ENCODE results near the gene NOL9.
"Not testable (repeated sequence)": the region's sequence is repeated elsewhere in the genome, so short reads cannot be mapped to it uniquely, and the experiment has no call there.

The NOL9 gene

DNA sequence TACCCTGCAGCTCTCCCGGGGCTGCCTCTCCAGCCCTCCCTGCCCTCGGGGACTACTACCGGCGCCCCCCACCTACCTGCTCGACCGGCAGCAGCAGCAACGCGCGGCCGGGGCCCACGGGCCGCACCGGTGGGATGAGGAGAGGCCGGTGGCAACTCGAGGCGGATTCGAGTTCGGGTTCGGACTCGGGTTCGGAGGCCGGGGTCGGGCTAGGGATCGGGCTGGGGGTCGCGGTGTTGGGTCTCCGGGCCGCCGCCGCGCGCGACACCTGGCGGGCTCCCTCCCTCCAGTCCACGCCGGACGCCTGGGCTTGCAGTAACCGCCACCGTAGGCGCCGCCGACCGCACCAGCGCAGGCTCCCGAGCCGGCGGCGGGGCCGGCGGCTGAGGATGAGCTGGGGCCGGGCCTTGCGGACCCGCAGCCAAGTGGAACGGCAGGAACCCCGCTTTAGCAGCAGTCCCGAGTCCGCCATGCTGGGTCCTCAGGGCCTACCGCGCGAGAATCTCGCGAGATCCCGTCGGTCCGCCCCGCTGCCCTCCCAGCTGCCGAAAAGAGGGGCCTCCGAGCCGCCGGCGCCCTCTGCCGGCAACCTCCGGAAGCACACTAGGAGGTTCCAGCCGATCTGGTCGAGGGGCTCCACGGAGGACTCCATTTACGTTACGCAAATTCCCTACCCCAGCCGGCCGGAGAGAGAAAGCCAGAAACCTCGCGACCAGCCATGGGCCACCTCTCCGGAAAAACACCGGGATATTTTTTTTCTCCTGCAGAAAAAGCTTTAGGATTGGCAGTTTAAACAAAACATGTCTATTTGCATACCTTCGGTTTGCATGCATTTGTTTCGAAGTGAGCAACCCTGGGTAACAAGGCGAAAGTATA is at the start of gene NOL9:
NOL9 (minus strand) TSS at position 483 of the 876 bp plus-strand sequence; CDS start at position 472, 11 bp downstream.
- peak; percentile 68 to 71 for DNase-seq (ENCODE audit: low read depth in 2 of 2)

GRCh38 chr1:6603238-6603914 is 49.1 kb upstream of the NOL9 start:
- peak in 1 of 2 experiments; percentile 55 for DNase-seq (ENCODE audit: low read depth in 2 of 2)

DNA sequence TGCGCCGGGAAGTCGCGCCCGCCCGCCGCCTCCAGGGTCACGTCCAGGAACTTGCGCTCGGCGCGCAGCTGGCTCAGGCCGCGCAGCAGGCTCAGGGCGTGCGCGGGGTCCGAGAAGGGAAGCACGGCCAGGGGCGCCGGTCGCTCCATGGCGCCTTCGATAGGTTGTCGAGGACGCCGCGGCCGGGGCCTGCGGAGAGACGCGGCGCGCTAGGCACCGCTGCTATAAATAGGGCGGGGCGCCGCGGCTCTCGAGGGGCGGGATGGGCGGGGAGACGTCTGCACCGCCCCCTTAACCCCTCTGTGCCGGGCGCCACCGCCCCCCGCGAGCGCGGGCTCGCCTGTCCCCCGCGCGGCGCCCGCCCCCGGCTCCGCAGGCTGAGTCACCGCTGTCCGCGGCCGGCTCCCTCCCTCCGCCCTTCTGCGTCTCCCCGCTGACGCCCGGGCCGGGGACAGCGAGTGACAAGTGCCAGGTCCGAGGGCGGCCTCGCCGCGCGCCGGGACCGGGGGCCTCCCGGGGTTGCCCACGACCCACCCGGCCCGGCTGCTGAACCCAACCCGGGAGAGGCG is 48.4 kb upstream of the NOL9 start, which contains the start of gene KLHL21:
KLHL21 (minus strand) TSS at position 201 of the 569 bp plus-strand sequence; CDS start at position 149, 52 bp downstream.
- peak; percentile 64 to 70 for DNase-seq (ENCODE audit: low read depth in 2 of 2)

DNA sequence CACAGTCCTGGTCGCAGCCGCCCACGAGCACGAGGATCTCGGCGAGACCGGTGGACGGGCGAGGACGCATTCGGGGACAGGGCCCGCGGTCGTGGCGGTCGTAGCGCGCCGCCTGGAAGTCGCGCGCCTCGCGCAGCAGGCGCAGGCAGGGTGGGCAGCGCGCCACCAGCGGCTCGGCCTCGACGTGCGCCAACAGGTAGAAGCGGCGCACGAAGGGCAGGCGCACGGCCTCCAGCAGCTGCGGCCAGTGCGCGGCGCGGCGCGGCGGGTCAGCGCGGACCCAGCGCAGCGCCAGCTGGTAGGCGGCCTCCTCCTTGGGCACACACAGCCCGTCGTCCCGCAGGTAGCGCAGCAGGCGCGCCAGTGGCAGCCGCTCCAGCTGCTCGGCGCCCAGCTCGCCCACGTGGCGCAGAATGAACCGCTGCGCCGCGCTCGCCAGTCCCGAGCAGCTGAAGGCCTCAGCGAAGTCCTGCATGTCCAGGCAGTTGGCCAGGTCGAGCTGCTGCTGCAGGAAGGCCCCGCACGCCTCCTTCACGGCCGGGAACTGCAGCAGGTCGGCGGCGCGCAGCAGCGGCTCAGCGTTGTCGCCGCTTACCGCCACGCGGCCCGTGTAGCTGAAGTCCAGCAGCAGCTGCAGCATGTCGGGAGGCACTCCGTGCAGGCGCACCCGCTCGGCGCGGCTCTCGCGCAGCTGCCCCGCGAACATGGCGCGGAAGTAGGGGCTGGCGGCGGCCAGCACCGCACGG is 47.8 kb upstream of the NOL9 start:
- no peak for DNase-seq (ENCODE audit: low read depth in 2 of 2)

- peak; percentile 58 to 69 for DNase-seq (ENCODE audit: low read depth in 2 of 2)
Measured at GRCh38 chr1:6601049-6601922, 47.0 kb upstream of the NOL9 start.

DNA sequence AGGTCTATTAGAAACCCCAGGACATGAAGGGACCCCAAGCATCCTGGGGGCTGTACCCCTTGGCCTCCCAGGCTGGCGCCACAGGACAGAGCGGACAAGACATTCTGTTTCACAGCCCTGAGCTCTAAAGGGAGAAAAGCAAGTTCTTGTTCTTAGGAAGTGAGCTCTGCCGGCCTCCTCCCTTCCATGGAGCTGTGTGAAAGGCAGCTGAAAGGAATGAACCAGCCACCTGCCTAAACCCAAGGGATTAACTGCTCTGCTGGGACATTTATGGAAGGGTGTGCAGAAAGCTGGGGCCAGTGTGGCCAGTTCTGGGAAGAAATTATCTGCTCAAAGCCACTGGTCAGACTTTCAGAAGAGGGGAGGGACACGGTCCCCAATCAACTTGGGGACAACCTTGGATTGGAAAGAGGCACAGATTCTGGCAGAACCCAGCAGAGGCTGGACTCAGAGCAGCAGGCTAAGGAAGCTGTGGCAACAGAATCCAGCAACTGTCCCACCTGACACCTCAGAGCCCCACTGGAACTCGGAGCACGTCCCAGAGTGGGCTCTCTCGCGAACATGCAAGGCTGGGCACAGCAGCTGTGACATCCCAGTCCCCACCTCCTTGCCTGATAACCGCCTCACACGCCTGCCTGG is 46.2 kb upstream of the NOL9 start:
- no peak for DNase-seq (ENCODE audit: low read depth in 2 of 2)

GRCh38 chr1:6599991-6600390 is 45.7 kb upstream of the NOL9 start:
- not testable (repeated sequence) for DNase-seq (ENCODE audit: low read depth in 2 of 2)

DNA sequence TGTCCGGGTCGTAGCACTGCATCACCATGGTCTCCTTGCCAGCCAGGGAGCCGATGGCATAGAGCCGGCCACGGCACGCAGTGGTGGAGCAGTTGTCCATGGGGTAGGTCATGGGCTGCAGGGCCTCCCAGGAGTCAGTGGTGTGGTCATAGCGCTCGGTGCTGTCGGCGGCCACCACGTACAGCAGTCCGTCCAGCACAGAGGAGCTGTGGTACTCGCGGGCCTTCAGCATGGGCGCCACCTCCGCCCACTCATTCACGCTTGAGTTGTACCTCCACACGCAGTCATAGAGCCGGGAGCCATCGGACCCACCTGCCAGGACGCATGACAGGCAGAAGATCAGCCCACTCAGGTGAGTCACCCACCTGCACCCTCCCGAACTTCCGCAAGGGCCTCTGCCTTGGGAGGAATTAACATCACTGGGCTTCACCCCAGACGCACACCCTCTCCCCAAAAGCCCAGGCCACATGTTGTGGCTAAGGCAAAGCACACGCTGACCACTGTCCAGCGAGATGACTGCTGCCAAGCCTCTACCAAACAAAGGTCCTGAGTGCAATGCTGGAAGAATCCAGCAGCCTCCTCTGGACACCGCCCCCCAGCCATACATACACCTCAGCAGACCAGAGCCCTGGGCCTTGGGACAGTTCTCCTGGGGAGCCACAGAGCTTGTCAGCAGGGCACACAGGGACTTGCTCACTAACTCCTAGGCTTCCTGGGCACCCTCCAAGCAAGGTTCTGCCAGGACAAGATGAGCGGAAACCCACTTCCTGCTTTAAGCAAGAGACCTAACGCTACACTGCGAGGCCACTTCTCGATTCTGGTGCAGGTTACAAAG is 45.0 kb upstream of the NOL9 start:
- DNase-seq (ENCODE audit: low read depth in 2 of 2): no peak

- DNase-seq (ENCODE audit: low read depth in 2 of 2): no peak
Measured at GRCh38 chr1:6597777-6598131, 43.4 kb upstream of the NOL9 start.

GRCh38 chr1:6596886-6597776 is 42.8 kb upstream of the NOL9 start:
- no peak for DNase-seq (ENCODE audit: low read depth in 2 of 2)

DNA sequence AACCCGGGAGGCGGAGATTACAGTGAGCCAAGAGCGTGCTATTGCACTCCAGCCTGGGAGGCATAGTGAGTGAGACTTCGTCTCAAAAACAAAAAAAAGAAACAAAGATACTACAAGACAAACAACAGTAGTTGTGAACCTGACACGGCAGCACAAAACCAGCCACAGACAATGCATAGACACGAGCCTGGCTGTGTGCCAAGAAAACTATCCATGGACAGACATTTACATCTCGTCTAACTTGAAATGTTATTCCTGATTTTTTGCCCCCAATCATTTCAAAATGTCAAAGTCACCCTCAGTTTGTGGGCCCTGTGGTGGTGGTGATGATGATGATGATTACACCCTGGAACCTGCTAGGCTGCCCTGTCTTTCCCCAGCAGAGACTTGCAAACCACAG is 42.0 kb upstream of the NOL9 start:
- no peak for DNase-seq (ENCODE audit: low read depth in 2 of 2)

GRCh38 chr1:6594977-6595740 is 40.8 kb upstream of the NOL9 start:
- no peak for DNase-seq (ENCODE audit: low read depth in 2 of 2)

DNA sequence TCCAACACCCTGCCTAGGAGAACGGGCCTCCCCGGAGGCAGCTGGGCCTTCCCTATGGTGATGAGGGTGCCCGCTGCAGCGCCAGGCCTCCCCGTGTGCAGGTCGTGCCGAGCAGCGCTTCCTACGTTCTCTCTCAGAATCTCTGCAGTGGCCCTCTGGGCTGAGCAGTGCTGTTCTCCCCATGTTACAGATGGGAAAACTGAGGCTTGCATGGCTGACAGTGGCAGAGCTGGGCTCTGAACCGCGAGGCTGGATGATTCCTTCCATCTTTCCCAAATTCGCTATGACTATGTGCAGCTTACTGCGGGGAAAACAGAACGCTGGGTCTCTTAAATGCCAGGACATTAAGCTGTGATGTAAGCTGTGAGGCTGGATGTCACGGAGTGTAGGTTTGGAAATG is 39.5 kb upstream of the NOL9 start:
- DNase-seq (ENCODE audit: low read depth in 2 of 2): no peak

DNA sequence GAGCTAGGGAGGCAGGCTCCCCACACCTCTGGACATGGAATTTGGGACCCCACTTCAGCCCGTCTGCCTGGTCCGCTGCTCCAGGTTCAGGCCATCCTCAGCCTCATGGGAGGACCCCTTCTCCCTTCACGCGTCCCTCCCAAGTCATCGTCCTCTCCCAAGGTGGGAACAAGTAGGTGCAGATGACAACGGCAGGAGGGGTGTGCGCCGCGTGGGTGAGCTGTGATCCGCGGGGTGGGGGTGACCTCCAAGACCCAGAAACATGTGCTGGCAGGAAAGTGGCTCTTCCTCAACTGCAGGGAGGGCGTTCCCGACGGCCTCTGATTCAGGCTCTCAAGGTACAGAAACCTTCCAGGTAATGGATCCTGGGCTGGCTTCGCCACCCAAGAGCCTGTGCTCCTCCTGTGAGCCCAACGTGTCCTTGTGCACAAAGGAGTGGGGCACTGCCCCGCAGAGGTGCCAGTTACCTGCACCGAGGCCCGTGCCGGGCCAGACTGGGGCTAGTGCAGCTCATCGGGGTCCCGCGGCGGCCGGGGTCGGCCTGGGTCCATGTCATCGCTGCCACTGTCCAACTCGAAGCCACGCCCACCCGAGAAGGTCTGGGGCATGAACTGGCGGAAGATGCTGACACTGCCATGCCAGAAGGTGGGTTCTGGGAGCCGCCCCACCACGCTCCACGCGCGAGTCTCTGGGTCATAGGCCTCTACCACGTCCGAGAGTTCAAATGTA is 38.7 kb upstream of the NOL9 start:
- no peak for DNase-seq (ENCODE audit: low read depth in 2 of 2)

DNA sequence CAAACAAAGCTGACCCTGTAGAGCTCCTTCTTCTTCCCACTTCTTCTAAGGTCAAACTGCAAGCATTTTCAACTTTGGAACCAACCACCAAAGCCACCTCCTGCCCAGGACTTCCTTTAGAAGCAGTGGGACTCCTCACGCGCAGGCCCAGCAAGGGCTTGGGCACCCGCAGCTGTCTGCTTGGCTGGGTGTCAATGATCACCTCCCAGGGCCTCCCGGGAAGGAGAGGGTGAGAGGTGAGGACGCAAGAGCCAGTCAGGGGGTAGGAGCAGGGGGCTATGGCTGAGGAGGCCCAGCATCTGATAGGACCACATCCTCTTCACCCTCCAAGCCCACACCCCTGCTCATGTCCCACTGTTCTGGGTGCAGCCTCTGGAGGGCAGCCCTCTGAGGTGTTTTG is 38.1 kb upstream of the NOL9 start:
- DNase-seq (ENCODE audit: low read depth in 2 of 2): no peak

DNA sequence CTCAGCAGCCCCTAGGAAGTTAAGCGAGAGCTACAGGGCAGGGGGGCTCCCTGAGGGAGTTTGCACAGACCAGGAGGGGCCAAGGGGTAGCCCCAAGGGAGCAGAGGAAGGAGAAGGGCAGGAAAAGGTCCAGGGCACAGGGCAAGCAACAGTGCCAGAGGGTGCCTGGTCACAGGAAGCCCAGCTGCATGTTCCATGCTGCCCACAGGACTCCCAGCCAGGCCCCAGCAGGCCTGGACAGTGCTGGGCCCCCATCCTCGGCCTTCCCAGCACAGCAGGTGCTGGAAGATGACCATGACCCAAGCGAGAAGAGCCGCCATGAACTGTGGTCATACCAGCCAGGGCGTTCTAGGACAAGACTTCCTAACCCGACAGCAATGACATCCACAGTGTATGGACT is 37.3 kb upstream of the NOL9 start:
- no peak for DNase-seq (ENCODE audit: low read depth in 2 of 2)

- no peak for DNase-seq (ENCODE audit: low read depth in 2 of 2)
Measured at GRCh38 chr1:6591222-6591621, 36.9 kb upstream of the NOL9 start.

Measured in fibroblast of skin of left biceps (primary cell).